Cardiac fibroblast (primary cell): ENCODE data around the gene APOB.

Source experiments
- DNase-seq, 2 donors: peaks; one replicate each; pipeline versions ENCODE4 v3.0.0 to v3.0.0-alpha.2; 2010; ENCODE audit warnings: low read depth in 2 of 2
- H3K4me3 ChIP-seq, 2 donors: replicated peaks in 1 of 2; 1 replicate in 1 of 2; 2 replicates in 1 of 2; pipeline ENCODE4 v1.5.1; 2011; ENCODE audit warnings: low read depth in 2 of 2, low read length in 2 of 2, mild to moderate bottlenecking in 2 of 2, moderate library complexity in 1 of 2
- TF ChIP-seq, protein P1 (sequence below): IDR thresholded peaks from one replicate; pipeline ENCODE4 v1.5.1; 2011; ENCODE audit warnings: low read depth, mild to moderate bottlenecking, low read length, inconsistent platforms

Gene APOB

DNA sequence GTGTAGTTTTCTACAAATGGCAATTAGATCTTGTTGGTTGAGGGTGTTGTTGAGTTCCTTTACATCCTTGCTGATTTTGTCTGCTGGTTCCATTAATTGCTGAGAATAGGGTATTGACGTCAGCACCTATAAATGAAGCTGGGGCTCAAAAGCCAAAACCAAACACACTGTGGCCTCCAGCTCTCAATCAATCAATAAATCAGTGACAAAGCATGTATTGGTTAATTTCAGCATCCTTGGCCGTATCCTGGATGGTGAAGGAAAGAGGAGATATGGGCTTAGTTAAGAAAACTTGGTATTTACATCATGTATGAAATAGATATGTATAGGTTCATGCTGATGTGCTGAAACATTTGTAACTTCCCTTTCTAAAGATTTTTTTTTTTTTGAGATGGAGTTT, 13.2 kb upstream of the APOB start:
- TF ChIP-seq, protein P1, sequence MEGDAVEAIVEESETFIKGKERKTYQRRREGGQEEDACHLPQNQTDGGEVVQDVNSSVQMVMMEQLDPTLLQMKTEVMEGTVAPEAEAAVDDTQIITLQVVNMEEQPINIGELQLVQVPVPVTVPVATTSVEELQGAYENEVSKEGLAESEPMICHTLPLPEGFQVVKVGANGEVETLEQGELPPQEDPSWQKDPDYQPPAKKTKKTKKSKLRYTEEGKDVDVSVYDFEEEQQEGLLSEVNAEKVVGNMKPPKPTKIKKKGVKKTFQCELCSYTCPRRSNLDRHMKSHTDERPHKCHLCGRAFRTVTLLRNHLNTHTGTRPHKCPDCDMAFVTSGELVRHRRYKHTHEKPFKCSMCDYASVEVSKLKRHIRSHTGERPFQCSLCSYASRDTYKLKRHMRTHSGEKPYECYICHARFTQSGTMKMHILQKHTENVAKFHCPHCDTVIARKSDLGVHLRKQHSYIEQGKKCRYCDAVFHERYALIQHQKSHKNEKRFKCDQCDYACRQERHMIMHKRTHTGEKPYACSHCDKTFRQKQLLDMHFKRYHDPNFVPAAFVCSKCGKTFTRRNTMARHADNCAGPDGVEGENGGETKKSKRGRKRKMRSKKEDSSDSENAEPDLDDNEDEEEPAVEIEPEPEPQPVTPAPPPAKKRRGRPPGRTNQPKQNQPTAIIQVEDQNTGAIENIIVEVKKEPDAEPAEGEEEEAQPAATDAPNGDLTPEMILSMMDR: no peak
- H3K4me3 ChIP-seq: no peak overlapping the region
- no peak for DNase-seq

DNA sequence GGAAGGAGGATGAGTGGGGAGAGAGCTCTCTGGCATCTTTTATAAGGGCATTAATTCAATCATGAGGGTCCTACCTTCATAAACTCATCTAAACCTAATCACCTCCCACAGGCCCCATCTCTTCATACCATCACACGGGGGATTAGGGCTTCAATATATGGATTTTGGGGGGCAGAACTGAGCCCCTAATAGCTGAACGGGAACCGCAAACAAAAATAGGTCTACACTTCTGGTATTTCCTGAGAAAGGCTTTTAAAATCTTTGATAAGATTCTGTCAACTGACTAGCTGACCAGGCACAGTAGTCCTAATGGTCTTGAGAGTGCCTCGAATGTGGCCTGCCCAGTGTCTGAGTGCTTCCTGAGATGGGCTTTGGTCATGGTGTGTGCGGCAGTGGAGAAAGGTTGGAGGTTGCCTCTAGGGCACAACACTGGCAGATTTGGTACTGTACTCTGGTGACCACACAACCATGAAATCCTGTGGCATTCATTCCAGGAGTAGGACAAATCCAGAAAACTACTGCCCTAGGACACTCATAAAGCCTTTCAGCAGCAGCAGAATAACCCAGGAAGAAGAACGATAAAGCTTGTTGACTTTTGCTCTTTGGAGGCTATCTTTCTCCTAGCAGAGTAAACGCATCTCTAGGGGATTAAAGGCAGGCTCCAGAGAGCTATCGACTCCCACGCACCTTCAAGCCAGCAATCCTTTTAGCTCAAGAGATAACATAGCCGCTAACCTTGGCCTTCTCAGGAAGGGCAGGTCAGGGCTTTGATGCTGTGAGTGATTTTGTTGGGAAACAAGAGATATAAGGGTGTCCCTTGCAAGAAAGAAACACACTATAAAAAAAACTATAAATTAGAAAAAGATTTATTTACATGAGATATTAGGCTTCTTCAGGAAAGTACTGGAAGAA, 12.3 kb upstream of the APOB start:
- DNase-seq: no peak
- TF ChIP-seq, protein P1: no peak
- H3K4me3 ChIP-seq: no peak overlapping the region

DNA sequence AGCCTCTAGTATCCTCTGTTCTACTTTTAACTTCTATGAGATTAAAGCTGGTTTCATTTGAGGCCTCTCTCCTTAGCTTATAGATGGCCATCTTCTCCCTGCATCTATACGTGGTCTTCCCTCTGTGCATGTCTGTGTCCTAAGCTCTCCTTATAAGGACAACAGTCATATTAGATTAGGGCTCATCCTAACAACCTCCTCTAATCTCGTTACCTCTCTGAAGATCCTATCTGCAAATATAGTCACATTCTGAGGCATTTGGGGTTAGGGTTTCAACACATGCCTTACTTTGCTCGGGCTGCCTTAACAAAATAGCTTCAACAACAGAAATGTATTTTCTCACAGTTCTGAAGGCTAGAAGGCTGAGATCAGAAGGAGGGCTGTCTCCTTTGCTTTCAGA, 11.6 kb upstream of the APOB start:
- DNase-seq: no peak
- TF ChIP-seq, protein P1: no peak

DNA sequence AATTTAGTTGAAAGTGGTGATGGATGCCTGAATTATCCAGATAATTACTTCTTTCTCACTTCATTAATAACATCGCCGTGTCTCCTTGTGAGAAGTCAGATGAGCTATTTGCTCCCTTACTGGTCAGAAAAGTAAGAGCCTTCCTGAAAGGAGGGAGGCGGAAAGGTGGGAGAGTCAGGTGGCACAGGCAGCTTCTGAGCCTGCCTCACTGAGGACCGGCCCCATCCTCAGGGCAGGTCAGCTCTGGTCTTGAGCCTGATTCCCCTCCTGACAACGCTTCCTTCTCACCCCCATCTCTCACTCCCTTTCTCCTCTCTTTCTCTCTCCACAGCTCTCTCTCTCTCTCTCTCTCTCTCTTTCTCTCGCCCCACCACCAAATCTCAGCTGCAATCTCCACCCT, 10.1 kb upstream of the APOB start:
- DNase-seq: no peak
- TF ChIP-seq, protein P1: no peak
- no peak overlapping the region for H3K4me3 ChIP-seq

More for the DNA sequence above, 11.6 kb upstream of the APOB start:
- H3K4me3 ChIP-seq: no peak overlapping the region

DNA sequence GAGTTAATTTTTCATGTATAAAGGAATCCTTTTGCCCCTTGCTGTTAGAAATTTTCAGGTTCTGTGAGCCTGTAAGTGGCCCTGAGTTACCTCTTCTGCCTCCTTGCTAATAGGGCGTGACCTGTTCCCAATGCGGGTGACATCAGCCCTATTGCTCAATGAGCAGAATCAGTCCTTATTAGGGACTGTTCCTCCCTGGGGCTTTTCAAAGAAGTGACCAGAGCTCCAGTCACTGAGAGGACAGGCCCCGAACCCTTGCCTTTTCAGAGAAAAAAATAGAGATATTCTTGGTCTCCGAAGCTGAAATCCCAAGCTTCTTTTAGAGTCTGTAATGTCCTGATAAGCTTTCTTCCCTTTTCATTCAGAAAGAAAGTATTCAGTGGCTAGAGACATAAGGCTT, 8.2 kb upstream of the APOB start:
- H3K4me3 ChIP-seq: no peak overlapping the region
- TF ChIP-seq, protein P1: no peak
- no peak for DNase-seq

DNA sequence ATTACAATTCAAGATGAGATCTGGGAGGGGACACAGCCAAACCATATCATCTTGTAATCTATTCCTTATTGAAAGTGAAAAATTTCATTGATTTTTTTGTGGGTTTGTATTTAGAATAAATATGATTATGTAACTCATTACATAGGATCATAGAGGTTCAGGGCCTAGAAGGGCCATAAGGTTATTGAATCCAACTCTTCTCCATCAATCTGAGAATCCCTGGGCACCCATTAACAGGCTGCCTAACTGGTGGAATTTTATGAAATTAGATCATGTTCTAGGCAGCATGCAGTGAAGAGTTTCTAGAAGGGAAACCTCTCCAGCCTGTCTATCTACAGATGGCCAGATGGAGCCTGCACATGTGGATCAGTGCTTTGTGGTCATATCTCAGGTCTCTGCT, 6.3 kb upstream of the APOB start:
- DNase-seq: no peak
- TF ChIP-seq, protein P1: no peak
- H3K4me3 ChIP-seq: no peak overlapping the region
